ENCODE measurements around the gene S100A2.

Gene S100A2

DNA sequence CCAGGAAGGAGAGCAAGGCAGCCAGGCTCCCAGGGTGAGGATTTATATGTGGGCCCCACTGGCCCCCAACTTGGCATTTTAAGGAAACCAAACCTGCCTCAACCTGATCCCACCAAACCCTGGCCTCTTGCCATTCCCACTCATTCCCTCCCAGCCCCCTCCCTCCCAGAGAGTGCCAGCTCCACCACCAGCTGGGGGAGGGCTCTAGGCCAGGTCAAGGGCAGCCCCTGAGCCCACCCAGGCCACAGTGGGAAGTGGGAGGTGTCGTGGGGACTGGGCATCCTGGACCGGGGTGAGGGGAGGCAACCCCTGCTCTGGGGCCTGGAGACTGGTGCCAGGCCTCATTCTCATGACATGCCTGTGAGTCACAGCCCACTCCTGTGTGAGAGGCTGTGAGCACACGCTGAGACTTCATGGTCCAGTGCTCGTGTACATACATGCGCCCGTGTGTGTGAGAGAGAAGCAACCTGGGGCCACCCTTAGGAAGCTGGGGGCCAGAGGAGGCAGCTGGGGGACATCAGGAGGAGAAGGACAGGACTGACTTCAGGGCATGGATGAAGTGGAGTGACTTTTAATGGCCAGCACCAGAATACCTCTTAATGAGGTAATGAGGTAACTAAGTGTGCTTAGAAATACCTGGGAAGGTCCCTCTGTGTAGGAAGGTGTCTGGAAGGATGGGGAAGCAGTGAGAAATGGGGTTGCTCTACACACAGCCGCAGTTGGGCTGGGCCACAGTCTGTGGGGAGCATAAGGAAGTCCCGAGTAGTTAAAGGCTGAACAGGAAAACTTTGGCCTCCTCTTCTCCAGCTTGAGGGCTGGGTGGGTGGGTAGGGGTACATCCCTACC lies at the start of gene S100A2:
S100A2 (minus strand) TSS at position 316 of the 846 bp plus-strand sequence. CDS start 1,967 bp downstream, outside the sequence.
- DNase-seq (ENCODE audit: low spot score) = no peak

- DNase-seq (ENCODE audit: low spot score) = no peak
Measured at GRCh38 chr1:153615406-153615805, 49.8 kb upstream of the S100A2 start.

- no peak for DNase-seq (ENCODE audit: low spot score)
Measured at GRCh38 chr1:153614906-153615305, 49.3 kb upstream of the S100A2 start.

GRCh38 chr1:153614189-153614900 lies 48.7 kb upstream of the S100A2 start:
- DNase-seq (ENCODE audit: low spot score) = no peak

DNA sequence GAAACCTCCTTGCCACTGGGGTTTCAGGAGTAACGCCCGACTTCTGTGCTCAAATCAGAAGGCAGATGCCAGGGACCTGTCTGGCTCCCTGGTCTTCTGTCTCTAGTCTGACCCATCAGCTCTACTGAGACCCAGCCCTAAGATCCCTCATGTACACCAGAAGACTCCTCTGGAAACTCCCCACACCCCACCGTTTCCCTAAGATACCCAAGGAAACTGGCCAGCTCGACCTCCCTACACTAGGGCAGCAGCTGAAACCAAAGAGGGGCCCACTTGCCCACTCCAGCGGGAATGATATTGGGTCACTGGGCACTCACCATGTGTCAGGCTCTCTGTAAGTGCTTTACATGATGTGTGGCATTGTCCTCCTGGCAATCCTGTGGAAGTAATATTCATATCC lies 47.8 kb upstream of the S100A2 start:
- no peak for DNase-seq (ENCODE audit: low spot score)

DNA sequence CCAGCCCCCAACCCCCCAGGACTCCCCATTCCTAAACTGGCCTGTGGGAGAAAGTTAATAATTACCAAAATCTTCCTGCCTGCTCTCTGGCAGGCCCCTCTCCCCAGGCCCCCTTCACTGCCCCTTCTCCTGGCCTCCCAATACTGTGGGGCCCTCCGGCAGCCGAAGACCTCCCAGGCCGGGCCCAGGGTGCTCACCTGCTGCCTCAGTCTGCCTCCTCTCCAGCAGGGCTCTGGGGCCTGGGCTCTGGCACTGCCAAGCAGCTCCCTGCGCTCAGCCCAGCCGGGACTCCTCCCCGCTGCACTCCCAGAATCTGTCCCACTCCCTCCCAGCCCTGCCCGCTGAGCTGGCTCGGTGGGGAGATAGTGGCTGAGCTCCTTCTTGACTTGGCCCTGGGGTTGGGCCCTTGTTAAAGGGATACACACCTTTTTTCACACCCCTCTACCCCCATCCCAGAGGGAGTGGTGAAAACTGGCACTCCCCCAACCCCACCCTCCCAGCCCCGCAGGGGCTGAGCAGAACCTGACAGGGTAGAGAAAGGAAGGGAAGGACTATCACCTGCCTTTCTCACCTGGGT lies 47.2 kb upstream of the S100A2 start, which contains the start of gene S100A16:
S100A16 (minus strand) TSS at position 383 of the 577 bp plus-strand sequence. CDS start 4,986 bp downstream, outside the sequence.
- no peak for DNase-seq (ENCODE audit: low spot score)

DNA sequence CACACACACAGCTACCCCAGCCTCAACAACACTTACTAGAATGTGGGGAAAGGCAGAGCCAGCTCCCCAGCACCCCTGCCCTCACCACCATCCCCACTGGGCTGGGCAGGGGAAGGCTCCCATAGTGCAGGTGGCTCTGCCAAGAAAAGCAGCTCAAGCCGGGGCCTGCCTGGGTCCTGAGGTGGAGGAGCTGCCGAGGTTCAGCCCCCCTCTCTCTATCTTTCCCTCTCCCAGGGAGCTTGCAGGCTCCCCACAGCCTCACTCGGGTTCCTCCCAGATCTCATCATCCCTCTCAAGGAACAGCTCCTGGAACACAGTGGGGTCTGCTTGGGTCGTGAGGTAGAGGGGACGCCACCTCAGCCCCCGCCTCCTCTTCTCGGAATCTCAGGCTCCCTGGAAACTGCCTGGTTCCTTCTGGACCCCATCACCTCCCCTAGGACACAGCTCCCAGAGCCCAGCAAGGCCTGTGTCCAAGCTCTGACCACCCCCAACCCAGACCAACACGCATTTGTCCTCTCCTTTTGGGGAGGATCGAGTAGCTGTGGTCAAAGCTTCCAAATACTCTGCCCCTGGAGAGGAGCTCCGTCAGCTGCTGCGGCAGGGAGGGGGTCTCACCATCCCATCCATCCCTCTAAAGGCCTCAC lies 46.6 kb upstream of the S100A2 start:
- no peak for DNase-seq (ENCODE audit: low spot score)

GRCh38 chr1:153611356-153611755 lies 45.7 kb upstream of the S100A2 start:
- DNase-seq (ENCODE audit: low spot score) = no peak

DNA sequence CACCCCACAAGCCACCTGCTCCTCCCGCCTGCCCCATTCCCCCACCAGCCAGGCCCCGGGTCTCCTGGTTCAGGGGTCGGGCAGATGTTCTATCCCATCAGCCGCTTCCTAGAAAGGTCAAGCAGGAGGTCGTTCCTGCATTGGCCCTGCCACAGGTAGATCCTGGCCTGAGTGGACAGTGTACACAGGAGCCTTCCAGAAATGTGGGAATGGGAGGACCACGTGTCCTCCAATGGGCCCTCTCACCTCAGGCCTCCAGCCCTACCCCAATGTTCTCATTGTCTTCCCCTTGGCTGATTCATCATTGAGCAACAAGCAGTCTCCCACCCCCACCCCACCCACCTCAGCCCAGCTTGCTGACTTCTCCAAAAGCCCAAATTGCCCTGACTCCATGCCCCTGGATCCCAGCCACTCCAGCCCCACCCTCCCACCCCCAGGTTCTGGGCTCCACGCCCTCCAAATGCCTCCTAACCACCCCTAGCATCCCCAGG lies 45.2 kb upstream of the S100A2 start:
- DNase-seq (ENCODE audit: low spot score) = no peak

- DNase-seq (ENCODE audit: low spot score) = no peak
Measured at GRCh38 chr1:153610334-153610733, 44.7 kb upstream of the S100A2 start.

GRCh38 chr1:153609585-153609907 lies 43.9 kb upstream of the S100A2 start:
- DNase-seq (ENCODE audit: low spot score) = no peak

- DNase-seq (ENCODE audit: low spot score) = peak; percentile 82
Measured at GRCh38 chr1:153608742-153609584, 43.3 kb upstream of the S100A2 start.

DNA sequence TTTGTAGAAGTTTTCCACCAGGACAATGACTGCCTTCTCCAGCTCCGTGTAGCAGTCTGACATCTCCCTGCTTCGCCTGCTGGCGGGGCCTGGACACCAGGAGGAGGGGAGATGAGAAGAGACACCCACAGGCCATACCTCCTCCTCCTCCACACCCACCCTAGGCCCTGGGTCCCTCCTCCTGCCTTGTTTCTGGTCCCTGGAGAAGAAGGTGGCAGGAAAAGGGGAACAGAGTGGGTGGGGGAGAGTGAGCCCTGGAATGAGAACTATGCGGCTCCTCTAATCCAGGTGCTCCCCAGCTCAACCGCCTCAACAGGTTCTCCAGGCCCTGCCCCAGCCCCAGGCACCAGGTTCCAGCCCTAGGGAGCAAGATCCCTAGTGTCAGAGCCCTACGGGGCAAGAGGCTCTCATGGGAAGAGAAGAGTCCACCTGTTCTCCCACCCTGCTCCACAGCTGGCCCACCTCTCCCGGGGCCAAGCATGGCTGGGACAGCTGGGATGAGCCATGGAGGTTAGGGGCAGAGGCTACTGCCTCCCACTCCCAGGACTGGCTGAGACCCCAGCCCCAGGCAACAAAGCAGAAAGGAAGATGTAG lies 42.5 kb upstream of the S100A2 start:
- no peak for DNase-seq (ENCODE audit: low spot score)

DNA sequence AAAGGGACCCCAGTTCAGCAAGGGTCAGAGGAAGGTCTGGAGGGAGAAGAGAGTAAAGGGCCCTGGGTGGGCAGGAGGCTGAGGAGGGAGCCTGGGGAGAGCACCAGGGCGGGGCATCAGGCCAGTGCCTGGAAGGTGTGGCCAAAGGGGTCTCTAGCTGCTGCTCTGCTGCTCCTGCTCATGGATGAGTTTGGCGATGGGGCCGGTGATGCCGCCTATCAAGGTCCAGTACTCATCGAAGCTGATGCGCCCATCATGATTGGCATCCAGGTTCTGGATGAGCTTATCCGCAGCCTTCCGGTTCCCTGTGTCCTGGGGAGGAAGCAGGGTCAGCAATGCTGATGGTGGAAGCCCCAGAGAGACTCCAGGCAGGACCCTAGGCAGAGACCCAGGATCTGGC lies 41.7 kb upstream of the S100A2 start:
- DNase-seq (ENCODE audit: low spot score) = no peak

GRCh38 chr1:153606194-153606593 lies 40.5 kb upstream of the S100A2 start:
- no peak for DNase-seq (ENCODE audit: low spot score)

DNA sequence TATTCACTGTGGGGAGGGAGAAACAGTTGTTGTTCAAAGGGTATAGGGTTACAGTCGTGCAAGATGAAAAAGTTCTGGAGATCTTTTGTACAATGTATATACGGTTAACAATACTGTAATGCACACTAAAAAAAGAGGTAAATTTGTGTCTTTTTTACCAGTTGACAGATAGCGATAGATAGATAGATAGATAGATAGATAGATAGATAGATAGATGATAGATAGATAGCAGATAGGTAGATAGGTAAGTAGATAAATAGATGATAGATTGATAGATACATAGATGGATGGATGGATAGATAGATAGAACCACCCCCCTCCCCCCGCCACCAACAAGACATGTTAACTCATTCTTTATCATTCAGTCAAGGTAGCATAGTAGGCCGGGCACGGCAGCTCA lies 37.1 kb upstream of the S100A2 start:
- DNase-seq (ENCODE audit: low spot score) = no peak

DNA sequence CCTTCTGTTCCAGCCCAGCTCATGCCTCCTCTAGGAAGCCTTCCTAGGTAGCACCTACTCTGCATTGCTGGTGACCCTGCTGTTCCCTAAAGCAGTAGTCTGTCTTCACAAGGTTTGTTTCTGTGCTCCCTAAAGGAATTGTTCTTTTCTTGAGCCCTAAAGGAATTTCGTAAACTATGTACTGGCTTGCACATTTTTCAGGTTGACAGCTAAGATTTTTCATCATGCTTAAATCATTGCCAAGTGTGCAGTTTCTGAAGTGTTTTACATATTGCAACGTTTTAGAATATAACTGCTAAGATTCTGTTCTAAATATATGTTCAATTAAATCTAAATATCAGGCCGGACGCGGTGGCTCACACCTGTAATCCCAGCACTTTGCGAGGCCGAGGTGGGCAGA lies 34.2 kb upstream of the S100A2 start:
- DNase-seq (ENCODE audit: low spot score) = no peak

GRCh38 chr1:153598309-153599172 lies 32.9 kb upstream of the S100A2 start:
- DNase-seq (ENCODE audit: low spot score) = no peak

DNA sequence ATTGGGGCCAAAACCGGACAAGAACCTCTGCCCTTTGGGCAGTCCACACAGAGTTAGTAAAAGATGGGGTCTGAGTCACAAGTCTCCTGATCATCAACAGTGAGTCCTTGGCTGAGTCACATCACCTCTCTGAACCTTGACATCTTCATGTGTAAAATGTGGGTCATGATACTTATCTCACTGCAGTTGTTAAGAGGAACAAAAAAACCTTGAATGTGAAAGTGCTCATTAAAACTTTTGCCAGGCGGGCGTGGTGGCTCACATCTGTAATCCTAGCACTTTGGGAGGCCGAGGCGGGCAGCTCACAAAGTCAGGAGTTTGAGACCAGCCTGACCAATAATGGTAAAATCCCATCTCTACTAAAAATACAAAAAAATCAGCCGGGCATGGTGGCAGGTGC lies 31.6 kb upstream of the S100A2 start:
- no peak for DNase-seq (ENCODE audit: low spot score)

DNA sequence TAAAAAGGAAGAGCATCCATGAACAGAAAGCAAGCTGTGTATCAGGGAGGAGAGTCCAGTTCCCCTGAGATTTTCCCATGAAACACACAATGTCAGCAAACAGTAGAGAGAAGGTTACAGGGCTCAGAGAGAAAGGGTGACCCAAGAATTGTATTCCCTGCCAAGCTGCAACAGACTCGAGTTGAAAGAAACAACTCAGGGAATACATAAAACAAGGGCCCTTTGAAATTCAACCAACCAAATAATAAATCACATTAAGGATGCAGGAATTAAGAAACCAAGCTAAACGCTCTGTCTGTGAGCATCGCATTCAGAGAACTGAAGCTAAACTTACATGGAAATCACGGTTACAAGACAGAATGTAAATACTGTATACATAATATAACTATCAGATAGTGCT lies 27.1 kb upstream of the S100A2 start:
- DNase-seq (ENCODE audit: low spot score) = peak; percentile 58

All from globus pallidus (tissue), 1 donor.